Activated T-helper 2 cell treated with anti-CD3 and anti-CD28 coated beads, Interferon-gamma antibody, Interleukin-2, Interleukin-4, amounts not matched to agents 10 μg/mL and 5 μg/mL and 100 μg/mL, durations not matched to agents 14 hours and 24 hours and 36 hours (primary cell): Measurements from ENCODE around the gene ABCC3. TPM values are rescaled to one million over a fixed set of nuclear protein-coding genes. Genes with fewer than 3 reads are reported as not detected.

Source experiments
- DNase-seq: peaks from one replicate; pipeline ENCODE4 v3.0.0; 2021; ENCODE audit warnings: low spot score
- H3K27ac Mint-ChIP-seq: one replicate; pipeline ENCODE4 v1.8.0; 2021; ENCODE audit warnings: mixed read lengths
- H3K27me3 Mint-ChIP-seq: one replicate; pipeline ENCODE4 v1.8.0; 2021; ENCODE audit warnings: low read depth, mixed read lengths
- H3K36me3 Mint-ChIP-seq: one replicate; pipeline ENCODE4 v1.8.0; 2021; ENCODE audit warnings: low read depth, mixed read lengths
- H3K4me1 Mint-ChIP-seq: one replicate; pipeline ENCODE4 v1.8.0; 2021; ENCODE audit warnings: low read depth, mixed read lengths
- H3K4me3 Mint-ChIP-seq: one replicate; pipeline ENCODE4 v1.8.0; 2021; ENCODE audit warnings: low read depth, mild to moderate bottlenecking, moderate library complexity, mixed read lengths
- H3K9me3 Mint-ChIP-seq: one replicate; pipeline ENCODE4 v1.8.0; 2021; ENCODE audit warnings: mixed read lengths
- intact Hi-C: fragments of 100-400 bp; cut with micrococcal nuclease; formaldehyde crosslinking; loops from one replicate; pipeline ENCODE4 v1.15.1; 2023
- total RNA-seq: library from RNA; stranded (reverse); gene quantifications from 2 replicates; pipeline ENCODE4 v1.2.3, GENCODE V29; 2022

ABCC3 gene
- total RNA-seq, 1 donor from 2014 or later = not detected

- H3K27me3 Mint-ChIP-seq = no peaks in the 10 kb centered on the region
- H3K4me1 Mint-ChIP-seq = peaks cover 40% of the 10 kb centered on the region
- peaks cover 31% of the 10 kb centered on the region for H3K36me3 Mint-ChIP-seq
- intact Hi-C loops = no loop called here
- H3K9me3 Mint-ChIP-seq = no peaks in the 10 kb centered on the region
- no peak overlapping the region for H3K4me3 Mint-ChIP-seq
- DNase-seq = no peak
- peak overlapping the region; percentile 14 for H3K27ac Mint-ChIP-seq
Measured at GRCh38 chr17:50731575-50732460, 97.1 kb downstream of the ABCC3 start.

GRCh38 chr17:50735287-50735686 is 100.6 kb downstream of the ABCC3 start:
- no peak overlapping the region for H3K4me3 Mint-ChIP-seq
- intact Hi-C loops = no loop called here
- DNase-seq = no peak
- no peak overlapping the region for H3K27ac Mint-ChIP-seq
- no peaks in the 10 kb centered on the region for H3K27me3 Mint-ChIP-seq
- H3K36me3 Mint-ChIP-seq = peaks cover 57% of the 10 kb centered on the region
- peaks cover 40% of the 10 kb centered on the region for H3K4me1 Mint-ChIP-seq
- no peaks in the 10 kb centered on the region for H3K9me3 Mint-ChIP-seq

GRCh38 chr17:50737118-50737698 is 102.5 kb downstream of the ABCC3 start:
- peak overlapping the region; percentile 45 for H3K27ac Mint-ChIP-seq
- H3K9me3 Mint-ChIP-seq = no peaks in the 10 kb centered on the region
- intact Hi-C loops = no loop called here
- DNase-seq = no peak
- no peak overlapping the region for H3K4me3 Mint-ChIP-seq
- H3K4me1 Mint-ChIP-seq = peaks cover 32% of the 10 kb centered on the region
- peaks cover 67% of the 10 kb centered on the region for H3K36me3 Mint-ChIP-seq
- no peaks in the 10 kb centered on the region for H3K27me3 Mint-ChIP-seq

GRCh38 chr17:50739098-50739497 is 104.4 kb downstream of the ABCC3 start:
- intact Hi-C loops = no loop called here
- no peak overlapping the region for H3K4me3 Mint-ChIP-seq
- H3K27me3 Mint-ChIP-seq = no peaks in the 10 kb centered on the region
- no peak overlapping the region for H3K27ac Mint-ChIP-seq
- peaks cover 79% of the 10 kb centered on the region for H3K36me3 Mint-ChIP-seq
- no peak for DNase-seq
- no peaks in the 10 kb centered on the region for H3K9me3 Mint-ChIP-seq
- peaks cover 30% of the 10 kb centered on the region for H3K4me1 Mint-ChIP-seq

Other genes starting within 250 kb of the ABCC3 start
- 118 and 119 TPM in 2 replicates for gene LRRC59, start 237.4 kb upstream of the ABCC3 start, total RNA-seq
- 23.5 and 28.2 TPM in 2 replicates for gene ACSF2, start 208.7 kb upstream of the ABCC3 start, total RNA-seq
- gene CHAD, start 166.0 kb upstream of the ABCC3 start, total RNA-seq = not detected in 2 replicates
- 56.8 and 59.0 TPM in 2 replicates for gene RSAD1, start 156.0 kb upstream of the ABCC3 start, total RNA-seq
- gene MYCBPAP, start 126.4 kb upstream of the ABCC3 start, total RNA-seq = 3.1 and 4.4 TPM in 2 replicates
- not detected in 2 replicates for gene EPN3, start 102.1 kb upstream of the ABCC3 start, total RNA-seq
- gene SPATA20, start 87.7 kb upstream of the ABCC3 start, total RNA-seq = 30.5 and 31.0 TPM in 2 replicates
- not detected in 2 replicates for gene CACNA1G, start 74.2 kb upstream of the ABCC3 start, total RNA-seq
- gene ANKRD40, start 73.0 kb downstream of the ABCC3 start, total RNA-seq = 37.8 and 39.4 TPM in 2 replicates
- 115 and 134 TPM in 2 replicates for gene LUC7L3, start 84.7 kb downstream of the ABCC3 start, total RNA-seq
- not detected in 2 replicates for gene ANKRD40CL, start 132.6 kb downstream of the ABCC3 start, total RNA-seq
- gene WFIKKN2, start 200.7 kb downstream of the ABCC3 start, total RNA-seq = not detected in 2 replicates
- 28.5 and 28.9 TPM in 2 replicates for gene TOB1, start 231.5 kb downstream of the ABCC3 start, total RNA-seq